GM18858 (cell line): ENCODE measurements around the gene TMEM131.
"Not testable (repeated sequence)": the region's sequence is repeated elsewhere in the genome, so short reads cannot be mapped to it uniquely, and the experiment has no call there.

ENCODE experiments used
- ATAC-seq: cut with Tn5 transposase; IDR thresholded peaks from one replicate; pipeline ENCODE4 v1.9.1; 2021; ENCODE audit not compliant: unreplicated experiment

TMEM131 gene, protein sequence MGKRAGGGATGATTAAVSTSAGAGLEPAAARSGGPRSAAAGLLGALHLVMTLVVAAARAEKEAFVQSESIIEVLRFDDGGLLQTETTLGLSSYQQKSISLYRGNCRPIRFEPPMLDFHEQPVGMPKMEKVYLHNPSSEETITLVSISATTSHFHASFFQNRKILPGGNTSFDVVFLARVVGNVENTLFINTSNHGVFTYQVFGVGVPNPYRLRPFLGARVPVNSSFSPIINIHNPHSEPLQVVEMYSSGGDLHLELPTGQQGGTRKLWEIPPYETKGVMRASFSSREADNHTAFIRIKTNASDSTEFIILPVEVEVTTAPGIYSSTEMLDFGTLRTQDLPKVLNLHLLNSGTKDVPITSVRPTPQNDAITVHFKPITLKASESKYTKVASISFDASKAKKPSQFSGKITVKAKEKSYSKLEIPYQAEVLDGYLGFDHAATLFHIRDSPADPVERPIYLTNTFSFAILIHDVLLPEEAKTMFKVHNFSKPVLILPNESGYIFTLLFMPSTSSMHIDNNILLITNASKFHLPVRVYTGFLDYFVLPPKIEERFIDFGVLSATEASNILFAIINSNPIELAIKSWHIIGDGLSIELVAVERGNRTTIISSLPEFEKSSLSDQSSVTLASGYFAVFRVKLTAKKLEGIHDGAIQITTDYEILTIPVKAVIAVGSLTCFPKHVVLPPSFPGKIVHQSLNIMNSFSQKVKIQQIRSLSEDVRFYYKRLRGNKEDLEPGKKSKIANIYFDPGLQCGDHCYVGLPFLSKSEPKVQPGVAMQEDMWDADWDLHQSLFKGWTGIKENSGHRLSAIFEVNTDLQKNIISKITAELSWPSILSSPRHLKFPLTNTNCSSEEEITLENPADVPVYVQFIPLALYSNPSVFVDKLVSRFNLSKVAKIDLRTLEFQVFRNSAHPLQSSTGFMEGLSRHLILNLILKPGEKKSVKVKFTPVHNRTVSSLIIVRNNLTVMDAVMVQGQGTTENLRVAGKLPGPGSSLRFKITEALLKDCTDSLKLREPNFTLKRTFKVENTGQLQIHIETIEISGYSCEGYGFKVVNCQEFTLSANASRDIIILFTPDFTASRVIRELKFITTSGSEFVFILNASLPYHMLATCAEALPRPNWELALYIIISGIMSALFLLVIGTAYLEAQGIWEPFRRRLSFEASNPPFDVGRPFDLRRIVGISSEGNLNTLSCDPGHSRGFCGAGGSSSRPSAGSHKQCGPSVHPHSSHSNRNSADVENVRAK (N-terminal part only)

DNA sequence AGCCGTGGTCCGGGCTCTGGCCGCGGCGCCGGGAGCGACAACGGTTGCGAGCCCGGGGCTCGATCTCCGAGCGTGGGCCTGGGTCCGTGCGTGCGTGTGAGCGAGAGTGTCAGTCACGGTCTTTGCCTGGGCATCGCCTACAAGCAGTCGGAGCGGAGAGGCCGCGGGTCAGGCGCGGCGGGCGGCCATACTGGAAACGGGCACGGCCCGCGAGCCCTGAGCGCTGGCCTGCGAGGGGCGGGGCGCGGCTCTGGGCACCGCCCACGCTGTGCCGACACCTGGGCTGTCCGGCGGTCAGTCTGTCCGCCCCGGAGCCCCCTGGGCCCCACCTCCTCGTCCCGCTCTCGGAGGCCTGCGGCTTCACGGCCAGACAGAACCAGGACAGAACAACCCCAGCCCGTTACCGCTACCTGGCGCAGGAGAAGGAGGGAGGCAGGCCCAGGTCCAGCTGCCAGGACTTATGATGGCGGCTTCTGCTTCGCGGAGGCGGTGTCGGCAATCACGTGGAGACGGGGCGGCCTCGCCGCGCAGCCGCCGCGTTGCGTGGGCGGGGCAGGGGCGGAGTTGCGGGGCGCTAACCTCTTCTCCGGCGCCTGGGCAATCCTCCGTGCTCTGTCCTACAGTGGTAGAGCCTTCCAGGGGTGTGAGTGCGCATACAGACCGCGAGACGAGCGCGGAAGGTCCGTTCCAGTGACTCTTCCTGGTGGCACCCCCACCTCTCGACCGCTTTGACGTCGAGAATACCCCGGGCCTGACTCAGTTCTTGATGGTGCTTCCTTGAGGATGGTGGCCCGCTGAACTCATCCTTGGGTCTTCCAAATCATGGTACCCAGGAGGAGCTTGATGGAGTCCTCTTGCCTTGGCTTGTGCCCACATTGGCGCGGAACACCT is at the start of gene TMEM131:
Gene TMEM131, minus strand, starts transcription at position 215 of the 891 bp plus-strand sequence. CDS start 286 bp downstream, outside the sequence.
- ATAC-seq = peak; percentile 48

DNA sequence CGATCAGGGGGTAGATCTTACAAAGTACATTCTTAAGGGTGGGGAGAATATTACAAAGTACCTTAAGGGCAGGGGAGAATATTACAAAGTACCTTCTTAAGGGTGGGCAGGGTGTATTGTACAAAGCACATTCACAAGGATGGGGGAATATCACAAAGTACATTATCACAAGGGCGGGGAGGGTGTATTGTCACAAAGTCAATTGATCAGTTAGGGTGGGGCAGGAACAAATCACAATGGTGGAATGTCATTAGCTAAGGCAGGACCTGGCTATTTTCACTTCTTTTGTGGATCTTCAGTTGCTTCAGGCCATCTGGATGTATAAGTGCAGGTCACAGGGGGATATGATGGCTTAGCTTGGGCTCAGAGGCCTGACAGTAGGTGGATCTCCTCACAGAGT is 49.0 kb upstream of the TMEM131 start:
- ATAC-seq = not testable (repeated sequence)

DNA sequence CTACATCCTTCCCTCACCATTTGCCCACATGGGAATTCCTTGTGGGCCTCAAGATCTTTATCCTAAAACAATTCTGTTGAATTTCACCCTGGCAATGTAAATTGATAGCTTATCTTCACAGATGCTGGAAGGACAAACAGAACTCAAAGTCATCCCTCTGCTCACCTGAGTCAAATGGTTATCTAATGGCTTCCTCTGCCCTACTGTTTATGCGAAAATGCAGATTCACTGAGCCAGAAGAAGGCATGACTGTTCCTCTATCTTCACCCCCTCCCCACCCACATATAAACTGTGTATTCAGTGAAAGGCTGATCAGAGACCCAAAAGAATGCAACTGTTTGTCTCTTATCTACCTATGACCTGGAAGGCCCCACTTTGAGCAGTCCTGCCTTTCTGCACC is 47.4 kb upstream of the TMEM131 start:
- no peak for ATAC-seq

DNA sequence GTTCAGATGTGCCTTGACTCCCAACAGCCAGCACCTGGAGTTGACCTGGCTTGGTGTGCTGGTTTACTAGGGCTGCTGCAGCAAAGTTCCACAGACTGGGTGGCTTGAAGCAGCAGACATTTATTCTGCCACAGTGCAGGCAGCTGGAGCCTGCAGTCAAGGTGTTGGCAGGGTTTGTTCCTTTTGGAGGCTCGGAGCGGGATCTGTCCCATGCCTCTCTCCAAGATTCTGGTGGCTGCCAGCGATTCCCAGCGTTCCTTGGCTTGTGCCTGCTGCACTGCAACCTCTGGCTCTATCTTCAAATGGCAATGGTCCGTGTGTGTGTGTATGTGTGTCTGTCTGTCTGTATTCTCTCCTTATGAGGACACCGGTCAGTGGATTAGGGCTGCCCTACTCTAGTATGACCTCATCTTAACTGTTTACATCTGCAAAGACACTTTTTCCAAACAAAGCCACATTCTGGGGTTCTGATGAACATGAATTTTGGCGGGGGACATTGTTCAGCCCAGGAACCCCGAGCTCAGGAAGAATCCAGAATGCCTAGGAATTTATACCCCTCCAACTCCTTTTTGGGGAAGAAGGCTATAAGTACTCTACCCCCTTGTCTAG is 44.7 kb upstream of the TMEM131 start:
- no peak for ATAC-seq

DNA sequence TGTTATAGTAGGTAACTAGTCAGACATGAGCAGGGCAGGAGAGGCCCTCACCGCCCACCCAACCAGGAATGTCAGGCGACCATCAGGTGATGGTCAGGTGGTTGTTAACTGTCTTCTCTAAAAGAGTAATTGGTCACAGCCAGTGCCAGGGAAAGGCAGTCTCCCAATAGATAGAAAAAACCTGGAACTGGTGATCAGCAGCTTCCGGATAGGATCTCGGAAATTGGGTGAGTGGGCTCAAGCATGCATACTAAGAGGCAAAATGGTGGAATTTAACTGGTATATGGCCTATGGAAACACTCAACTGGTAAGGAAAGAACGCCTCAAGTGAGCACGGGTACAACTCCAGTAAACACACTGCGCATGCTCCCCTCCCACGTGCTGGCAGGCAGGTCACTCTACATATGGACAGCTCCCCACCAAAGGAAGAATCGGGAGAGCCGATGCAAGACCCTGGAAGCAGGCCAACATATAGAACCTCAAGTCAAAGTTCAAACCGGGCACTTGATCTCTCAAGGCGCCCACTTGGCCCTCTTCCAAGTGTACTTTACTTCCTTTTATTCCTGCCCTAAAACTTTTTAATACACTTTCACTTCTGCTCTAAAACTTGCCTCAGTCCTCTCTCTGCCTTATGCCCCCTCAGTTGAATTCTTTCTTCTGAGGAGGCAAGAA is 43.5 kb upstream of the TMEM131 start:
- no peak for ATAC-seq

DNA sequence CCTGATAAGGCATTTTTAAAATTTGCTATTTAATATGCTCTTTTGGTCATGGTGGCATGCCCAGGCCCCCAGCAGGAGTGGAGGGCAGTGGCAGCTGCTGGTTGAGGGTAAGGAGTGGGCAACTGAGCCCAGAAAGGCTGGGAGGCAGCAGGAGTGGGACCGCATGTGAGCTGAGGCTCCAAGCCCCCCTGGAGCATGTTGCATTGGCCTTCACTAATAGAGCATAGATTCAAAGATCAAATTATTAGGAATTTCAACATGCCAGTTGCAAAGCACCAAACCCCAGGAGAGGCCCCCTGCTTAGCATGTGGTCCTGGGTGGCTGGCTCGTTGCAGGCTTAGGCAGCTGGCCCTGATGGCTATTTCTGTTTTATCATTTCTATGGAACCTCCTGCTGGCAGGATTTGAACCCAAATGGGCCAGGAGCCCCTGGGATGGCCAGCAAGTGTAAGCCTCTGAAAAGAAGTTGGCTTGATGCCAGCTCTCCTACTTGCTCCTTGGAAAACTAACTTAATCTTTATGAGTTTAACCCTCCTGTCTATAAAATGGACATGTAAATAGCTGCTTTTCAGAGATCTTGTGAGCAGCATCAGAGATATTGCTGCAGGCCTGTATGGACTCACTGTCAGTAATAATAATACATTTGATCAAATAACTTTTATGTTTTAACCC is 42.1 kb upstream of the TMEM131 start:
- ATAC-seq = no peak

DNA sequence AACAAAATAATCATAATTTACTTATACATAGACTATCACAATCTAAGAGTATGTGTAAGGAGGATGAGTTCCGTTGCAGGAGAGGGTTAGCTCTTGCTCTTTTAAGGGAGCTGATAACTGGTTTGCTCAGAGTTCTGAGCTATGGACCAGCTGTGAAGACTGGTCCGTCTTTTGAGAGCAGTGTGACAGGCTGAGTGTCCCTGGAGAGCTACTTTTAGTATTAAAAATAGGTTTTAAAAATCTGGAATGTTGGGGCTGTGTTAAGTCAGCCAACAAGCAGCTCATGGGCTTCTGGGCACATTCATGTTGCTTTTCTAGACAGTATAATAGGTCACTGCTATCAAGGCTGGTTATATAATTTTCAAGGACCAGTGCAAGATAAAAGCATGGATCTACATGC is 41.5 kb upstream of the TMEM131 start:
- no peak for ATAC-seq

DNA sequence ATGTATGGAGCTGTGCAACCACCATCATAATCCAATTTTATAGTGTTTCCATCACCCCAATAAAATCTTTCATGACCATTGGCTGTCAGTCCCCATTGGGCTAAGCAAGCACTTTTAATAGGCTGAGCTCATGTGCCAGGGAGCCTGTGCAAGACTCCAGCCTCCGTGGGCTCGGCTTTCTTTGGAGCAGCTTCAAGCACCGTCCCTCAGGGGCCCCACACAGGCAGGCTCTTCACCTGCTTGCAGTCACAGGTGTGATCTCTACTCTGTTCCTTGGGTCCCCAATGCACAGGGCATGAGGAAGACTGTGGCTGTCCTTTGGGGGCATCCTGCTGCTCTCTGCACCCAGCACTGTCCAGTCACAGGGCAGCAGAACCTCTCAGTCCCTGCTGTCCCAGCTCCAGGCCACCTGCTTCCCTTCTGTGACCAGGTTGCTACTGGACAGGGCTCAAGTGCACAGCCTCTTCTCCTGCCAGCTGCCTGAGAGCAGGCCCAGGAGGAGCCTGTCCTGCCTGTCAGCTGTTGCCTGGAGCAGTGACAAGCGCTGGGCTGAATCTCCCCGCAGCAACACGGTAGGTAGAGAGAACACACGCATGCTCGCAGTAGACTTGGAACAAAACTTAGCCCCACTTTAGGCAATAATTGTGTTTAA is 40.7 kb upstream of the TMEM131 start:
- ATAC-seq = no peak

DNA sequence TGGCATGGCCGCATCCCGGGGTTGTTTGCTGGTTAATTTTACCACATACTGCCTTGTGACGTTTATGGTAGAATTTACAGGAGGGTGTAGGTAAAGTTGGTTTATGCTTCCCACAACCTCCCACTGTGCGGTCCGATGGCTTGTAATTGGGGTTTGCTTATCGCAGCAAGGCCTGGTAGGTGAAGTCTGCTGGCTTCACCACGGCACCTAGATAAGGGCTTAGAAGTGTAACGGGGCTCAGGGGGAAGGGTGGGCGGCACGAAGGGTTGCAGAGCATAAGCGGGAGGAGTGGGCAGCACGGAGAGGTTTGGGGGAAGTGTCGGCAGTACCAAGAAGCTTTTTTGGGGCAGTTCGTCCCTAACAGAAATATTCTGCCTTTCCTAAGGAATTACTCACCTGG is 39.0 kb upstream of the TMEM131 start:
- ATAC-seq = no peak

DNA sequence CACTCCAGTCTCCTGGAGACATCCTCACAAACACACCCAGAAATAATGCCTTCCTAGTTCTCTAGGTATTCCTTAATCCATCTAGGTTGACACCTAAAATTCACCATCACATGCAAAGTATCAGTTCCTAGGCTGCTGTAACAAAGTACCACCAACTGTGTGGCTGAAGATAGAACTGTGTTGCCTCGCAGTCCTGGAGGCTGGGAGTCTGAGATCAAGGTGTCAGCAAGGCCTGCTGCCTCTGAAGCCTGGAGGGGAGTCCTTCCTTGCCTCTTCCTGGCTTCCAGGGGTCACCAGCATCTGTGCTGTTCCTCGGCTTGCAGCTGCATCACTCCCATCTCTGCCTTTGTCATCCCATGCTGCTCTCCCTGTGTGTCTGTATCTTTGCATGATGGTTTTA is 36.3 kb upstream of the TMEM131 start:
- ATAC-seq = no peak

DNA sequence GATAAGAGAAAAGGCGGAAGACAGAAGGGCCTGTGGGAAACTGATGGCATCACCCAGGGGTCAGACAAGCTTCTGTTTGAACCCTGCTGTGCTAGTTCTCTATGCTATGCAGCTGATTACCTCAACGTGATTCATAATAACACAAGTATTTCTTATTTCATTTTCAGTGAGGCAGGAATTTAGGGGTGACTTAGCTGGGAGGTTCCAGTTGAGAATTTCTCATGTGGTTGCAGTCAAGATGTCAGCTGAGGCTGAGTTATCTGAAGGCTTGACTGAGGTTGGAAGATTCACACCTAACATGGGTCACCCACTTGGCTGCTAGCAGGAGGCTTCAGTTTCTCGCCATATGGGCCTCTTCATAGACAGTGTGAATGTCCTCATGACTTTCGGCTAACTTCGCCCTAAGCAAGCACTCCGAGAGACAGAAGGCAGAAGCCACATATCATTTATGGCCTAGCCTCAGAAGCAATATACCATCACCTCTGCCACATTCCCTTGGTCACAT is 34.0 kb upstream of the TMEM131 start:
- ATAC-seq = no peak

DNA sequence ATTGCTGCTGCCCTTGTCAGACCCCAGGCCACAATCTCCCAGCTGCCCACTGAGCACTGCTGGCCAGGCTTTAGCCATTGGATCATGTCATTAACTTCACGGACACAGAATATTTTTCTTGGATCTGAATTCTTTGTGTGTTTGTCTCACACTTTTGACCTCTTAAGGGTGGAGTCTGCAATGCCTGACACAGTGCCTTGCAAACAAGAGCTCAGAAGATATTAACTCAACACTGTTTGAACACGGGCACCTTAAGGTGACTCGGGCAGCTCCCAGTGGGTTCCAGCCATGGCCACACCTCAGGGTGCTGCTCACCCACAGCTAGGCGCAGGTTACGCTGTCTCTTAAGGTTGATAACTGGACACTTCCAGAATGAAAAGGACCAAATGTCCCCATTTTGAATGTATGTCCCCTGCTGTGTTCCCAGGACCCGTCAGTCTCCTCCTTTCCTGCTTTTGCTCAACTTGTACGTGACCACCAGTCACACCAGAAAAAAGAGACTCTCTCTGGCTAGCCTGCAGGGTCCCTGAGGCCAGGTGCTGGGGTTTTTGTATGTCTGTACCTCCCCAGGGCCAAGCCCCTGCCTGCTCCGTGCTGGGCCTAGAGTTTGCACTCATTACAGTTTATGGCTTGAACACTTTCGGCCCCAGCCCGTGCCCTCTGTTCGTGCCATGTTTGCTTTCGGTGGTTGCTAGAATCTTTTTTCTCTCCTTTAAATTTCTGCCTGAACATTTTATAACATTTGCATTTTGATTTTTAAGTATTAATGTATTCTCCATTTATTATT is 33.4 kb upstream of the TMEM131 start:
- ATAC-seq = no peak

DNA sequence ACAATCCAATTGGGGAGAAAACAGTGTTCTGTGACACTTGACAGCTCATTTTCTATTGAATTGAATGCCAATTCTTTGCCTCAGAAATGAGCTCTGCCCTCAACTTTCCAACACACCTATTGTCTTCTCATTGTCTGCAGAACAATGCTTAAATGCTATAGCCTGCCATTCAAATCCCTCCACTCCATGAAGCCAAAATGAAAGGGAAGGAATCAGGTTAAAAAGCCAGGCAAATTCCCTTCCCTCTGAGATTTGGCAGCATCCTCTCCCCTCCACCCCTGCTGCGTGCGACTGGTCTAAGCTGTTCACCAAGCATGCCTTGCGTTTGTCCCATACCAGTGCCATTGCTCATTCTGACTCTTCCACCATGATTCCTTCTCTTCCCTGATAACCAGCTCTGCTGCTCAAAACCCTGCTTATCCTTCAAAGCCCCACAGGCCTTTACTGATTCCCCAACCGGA is 32.4 kb upstream of the TMEM131 start:
- ATAC-seq = no peak

DNA sequence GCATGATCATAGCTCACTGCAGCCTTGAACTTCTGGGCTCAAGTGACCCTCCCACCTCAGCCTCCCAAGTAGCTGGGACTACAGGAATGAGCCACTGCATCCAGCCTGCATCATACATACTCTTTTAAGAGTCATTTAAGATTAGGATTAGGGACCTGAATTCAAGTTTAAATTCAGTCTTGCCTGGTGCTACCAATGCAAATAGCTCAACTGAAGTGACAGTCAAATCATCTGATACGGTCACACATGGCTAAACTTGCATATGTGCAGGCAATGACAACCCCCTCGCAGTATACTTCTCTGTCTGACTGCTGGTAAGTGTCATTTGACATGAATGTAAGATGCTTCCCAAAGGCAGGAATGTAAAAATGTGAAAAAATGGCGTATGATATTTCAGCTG is 31.8 kb upstream of the TMEM131 start:
- peak; percentile 31 for ATAC-seq

DNA sequence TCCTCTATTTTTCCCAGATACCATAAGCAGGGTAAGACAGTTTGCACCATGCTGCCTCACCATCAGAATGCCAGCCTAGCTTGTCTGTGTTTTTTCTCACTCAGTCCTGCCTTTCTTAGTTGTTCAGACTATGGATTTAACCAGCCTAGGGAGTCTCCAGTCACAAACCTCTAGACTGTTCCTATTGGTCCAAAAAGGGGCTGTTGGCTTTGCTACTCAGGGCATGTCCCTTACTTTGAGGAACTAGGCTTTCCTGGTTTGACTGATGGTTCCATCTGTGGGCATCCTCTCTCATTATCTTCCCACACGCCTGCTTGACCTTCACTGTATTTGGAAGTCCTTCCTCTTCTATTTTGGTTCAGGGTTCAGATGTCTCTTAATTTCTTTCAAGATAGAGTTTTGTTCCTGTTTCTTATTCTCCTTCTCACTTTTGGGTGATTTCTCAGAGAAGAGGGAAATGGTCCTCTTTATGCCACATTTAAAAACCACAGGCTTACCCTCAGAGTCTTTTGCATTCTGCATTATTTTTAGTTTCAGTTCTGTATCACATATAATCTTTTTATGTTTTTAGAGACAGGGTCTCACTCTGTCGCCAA is 31.3 kb upstream of the TMEM131 start:
- peak; percentile 79 for ATAC-seq

DNA sequence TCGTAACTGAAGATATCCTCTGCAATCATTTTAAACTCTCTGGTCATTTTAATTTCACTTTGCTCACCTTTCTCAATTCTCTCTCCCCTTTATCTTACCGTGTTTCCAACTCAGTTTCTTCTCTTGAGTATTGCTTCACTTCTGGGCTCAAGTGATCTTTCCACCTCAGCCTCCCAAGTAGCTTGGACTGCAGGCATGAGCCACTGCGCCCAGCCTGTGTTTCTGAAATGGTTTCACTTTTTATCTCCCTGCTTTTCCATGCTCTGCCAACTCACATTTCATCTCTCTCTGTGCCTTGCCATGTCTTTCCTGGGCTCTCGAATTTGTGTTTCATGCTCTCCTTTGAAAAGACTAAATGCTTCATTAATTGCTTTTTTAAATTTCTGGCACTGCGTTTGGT is 30.5 kb upstream of the TMEM131 start:
- ATAC-seq = no peak
